ENCODE data around the gene PLEKHM3.

DNA sequence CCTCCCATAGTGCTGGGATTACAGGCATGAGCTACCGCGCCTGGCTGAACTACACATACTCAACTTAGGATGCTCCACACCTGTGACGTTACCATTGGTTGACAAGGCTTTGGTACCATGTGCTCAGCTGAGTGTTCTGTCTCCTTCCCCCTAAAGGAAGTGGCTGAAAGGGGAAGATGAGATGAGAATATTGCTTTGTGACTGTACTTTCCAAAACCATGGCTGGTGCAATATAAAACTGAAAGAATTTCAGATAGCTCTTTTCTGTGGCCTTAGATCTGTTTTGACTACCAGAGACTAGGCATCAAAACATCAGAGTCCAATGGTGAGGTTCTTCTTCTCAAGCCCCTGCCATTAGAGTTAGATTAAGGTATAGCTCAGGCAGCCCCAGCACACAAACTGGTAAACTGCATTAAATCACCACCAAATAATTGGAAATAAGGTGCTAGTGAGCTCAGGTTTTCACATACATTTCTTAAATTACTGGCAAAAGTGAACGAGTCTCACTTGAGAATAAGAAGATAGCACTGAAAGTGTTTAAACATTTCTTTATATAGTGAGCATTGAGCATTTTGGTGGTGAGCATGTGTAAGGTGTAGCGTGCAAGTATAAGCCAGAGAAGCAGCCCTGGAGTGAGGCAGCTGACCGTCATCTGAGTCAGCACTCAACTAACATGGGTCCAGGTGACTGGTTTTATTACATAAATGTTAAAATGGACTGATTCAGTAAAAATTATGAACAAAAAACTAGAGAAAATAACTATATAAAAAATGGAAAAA lies 142.1 kb downstream of the PLEKHM3 start:
- TF ChIP-seq LEF1 (IDR thresholded peaks at IDR 0.05; ENCODE audit: borderline replicate concordance) (no peak), FOXK2 (IDR thresholded peaks at IDR 0.05) (no peak), TARDBP (IDR thresholded peaks at IDR 0.05) (no peak)

Measured in HEK293T (cell line).